Neutrophil (primary cell): Measurements from ENCODE around the gene PLLP.

ENCODE experiments used
- H3K27ac ChIP-seq: fragments of 200-600 bp; sonication (generic); 2 replicates; pipeline ENCODE4 v1.5.1; 2016; ENCODE audit warnings: mild to moderate bottlenecking, moderate library complexity
- H3K27me3 ChIP-seq: fragments of 200-600 bp; sonication (generic); 2 replicates; pipeline ENCODE4 v1.6.0; 2016; ENCODE audit warnings: mild to moderate bottlenecking
- H3K36me3 ChIP-seq: fragments of 200-600 bp; sonication (generic); 2 replicates; pipeline ENCODE4 v1.5.1; 2017
- H3K4me1 ChIP-seq, 2 experiments: fragments of 200-600 bp in 1 of 2; sonication (generic) in 1 of 2; 1 replicate in 1 of 2; 2 replicates in 1 of 2; pipeline versions ENCODE4 v1.5.1 to v1.6.1; 2013 to 2016; ENCODE audit warnings: low read depth in 1 of 2, low read length in 1 of 2, mild to moderate bottlenecking in 1 of 2, moderate library complexity in 1 of 2; ENCODE audit not compliant: control insufficient read depth in 1 of 2, insufficient read depth in 1 of 2
- H3K4me3 ChIP-seq, 2 experiments: fragments of 200-600 bp in 1 of 2; sonication (generic) in 1 of 2; 1 replicate in 1 of 2; 2 replicates in 1 of 2; pipeline ENCODE4 v1.5.1; 2013 to 2016; ENCODE audit warnings: low read depth in 1 of 2, low read length in 1 of 2, mild to moderate bottlenecking in 1 of 2, moderate library complexity in 1 of 2
- H3K9me3 ChIP-seq: fragments of 200-600 bp; sonication (generic); 2 replicates; pipeline ENCODE4 v1.5.1; 2016
- CTCF ChIP-seq: fragments of 200-600 bp; sonication (generic); IDR thresholded peaks from 2 replicates; pipeline ENCODE4 v1.5.1; 2016; ENCODE audit warnings: antibody characterized with exemption

Gene PLLP

DNA sequence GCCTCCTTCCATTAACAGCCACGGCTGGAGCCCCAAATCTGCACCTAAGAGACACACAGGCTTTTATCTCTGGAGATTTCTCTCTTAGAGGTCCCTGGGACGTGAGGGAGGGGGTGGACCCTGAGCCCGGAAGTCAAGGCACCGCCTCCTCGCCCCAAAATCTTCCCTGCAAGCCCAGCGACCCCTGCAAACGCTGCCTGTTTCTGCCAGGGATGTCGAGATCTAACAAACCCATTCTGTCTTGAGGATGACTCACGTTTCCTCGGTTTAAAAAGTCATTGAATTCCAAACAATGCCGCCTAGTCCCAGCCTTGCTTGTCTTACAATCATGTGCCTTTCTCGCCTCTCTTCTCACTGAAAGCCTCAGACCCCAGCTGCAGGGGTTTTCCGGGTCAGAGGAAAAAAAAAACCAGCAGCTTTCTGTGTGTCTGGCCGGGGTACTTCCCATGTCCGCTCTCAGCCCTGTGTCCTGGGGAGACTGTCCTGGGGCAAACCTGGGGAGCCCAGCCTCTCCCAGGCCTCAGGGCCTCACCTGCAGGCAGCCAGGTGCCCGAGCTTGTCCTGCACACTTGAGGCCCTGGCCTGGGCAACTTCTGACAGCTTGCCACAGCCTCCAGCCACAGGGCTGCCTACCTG lies 24.1 kb downstream of the PLLP start:
- Histone ChIP-seq H3K4me1 (no peaks in the 10 kb centered on the region), H3K27ac (no peak overlapping the region), H3K9me3 (no peaks in the 10 kb centered on the region), H3K36me3 (peaks cover 5% of the 10 kb centered on the region), H3K4me3 (no peak overlapping the region), H3K27me3 (no peaks in the 10 kb centered on the region)
- no peak for TF ChIP-seq CTCF

DNA sequence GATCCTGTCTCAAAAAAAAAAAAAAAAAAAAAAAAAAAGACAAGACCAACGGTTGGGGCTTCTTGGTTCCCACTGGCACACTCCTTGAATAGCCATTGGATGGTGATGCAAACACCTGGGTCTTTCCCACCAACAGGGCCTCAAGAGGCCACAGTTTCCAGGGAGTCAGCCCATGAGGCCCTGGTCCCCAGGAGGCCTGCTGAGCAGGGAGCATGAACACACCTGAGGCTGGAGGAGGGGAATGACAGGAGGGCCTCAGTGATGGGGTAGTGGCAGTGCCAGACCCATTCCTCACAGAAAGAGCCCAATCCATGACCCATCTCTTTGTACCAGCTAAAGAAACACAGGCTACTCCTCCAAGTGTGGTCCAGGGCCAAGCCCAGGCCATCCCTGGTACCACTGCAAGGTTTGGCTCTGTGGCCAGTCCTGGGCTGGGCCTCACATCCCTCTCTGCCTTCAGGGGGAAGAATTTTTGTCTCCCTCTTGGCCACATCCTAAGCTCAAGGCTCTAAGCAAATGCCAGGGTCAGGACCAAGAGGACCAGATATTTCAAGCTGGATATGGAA lies 25.5 kb downstream of the PLLP start:
- Histone ChIP-seq H3K4me1 (no peaks in the 10 kb centered on the region), H3K27me3 (no peaks in the 10 kb centered on the region), H3K36me3 (peaks cover 8% of the 10 kb centered on the region), H3K9me3 (no peaks in the 10 kb centered on the region), H3K27ac (no peak overlapping the region), H3K4me3 (no peak overlapping the region)
- TF ChIP-seq CTCF: no peak

- no peaks in the 10 kb centered on the region for H3K4me1 ChIP-seq
- H3K4me3 ChIP-seq: no peak overlapping the region
- H3K27ac ChIP-seq: no peak overlapping the region
- no peaks in the 10 kb centered on the region for H3K9me3 ChIP-seq
- peaks cover 9% of the 10 kb centered on the region for H3K36me3 ChIP-seq
- no peaks in the 10 kb centered on the region for H3K27me3 ChIP-seq
- TF ChIP-seq CTCF: no peak
Measured at GRCh38 chr16:57258226-57258909, 26.1 kb downstream of the PLLP start.

GRCh38 chr16:57257455-57258070 lies 26.9 kb downstream of the PLLP start:
- no peak for TF ChIP-seq CTCF
- Histone ChIP-seq H3K27me3 (no peaks in the 10 kb centered on the region), H3K4me1 (no peaks in the 10 kb centered on the region), H3K27ac (no peak overlapping the region), H3K4me3 (no peak overlapping the region), H3K36me3 (peaks cover 17% of the 10 kb centered on the region), H3K9me3 (no peaks in the 10 kb centered on the region)

GRCh38 chr16:57256601-57257395 lies 27.7 kb downstream of the PLLP start:
- Histone ChIP-seq H3K27me3 (no peaks in the 10 kb centered on the region), H3K9me3 (no peaks in the 10 kb centered on the region), H3K27ac (no peak overlapping the region), H3K4me3 (no peak overlapping the region), H3K4me1 (no peaks in the 10 kb centered on the region), H3K36me3 (peaks cover 24% of the 10 kb centered on the region)
- no peak for TF ChIP-seq CTCF
